NB4 (cell line): Measurements from ENCODE around the gene IFT81.

Experiments
- CTCF ChIP-seq: IDR thresholded peaks from one replicate; pipeline ENCODE4 v1.5.1; 2012; ENCODE audit warnings: low read depth, low read length
- POLR2A ChIP-seq: IDR thresholded peaks from 2 replicates; pipeline ENCODE4 v1.6.1; 2011; ENCODE audit warnings: mild to moderate bottlenecking; ENCODE audit not compliant: insufficient read length; ENCODE audit errors: extremely low read depth

GRCh38 chr12:110174373-110174996, 50.3 kb downstream of the IFT81 start:
- TF ChIP-seq CTCF = no peak
- TF ChIP-seq POLR2A = no peak
